OCI-LY3 (cell line): Measurements from ENCODE around the gene PCSK7.

Source experiments
- H2AFZ ChIP-seq: fragments of 200-600, 300-600 bp; shearing (Covaris generic); 2 replicates; pipeline ENCODE4 v1.6.0; 2014; ENCODE audit warnings: antibody characterized with exemption, low read depth, low read length
- H3K27ac ChIP-seq: fragments of 200-600, 300-600 bp; sonication (generic); 2 replicates; pipeline ENCODE4 v1.5.1; 2014; ENCODE audit warnings: mild to moderate bottlenecking, low read length, moderate library complexity, mixed read lengths
- H3K27me3 ChIP-seq: fragments of 200-600, 300-600 bp; sonication (generic); 2 replicates; pipeline ENCODE4 v1.6.1; 2014; ENCODE audit warnings: low read depth, low read length, mixed read lengths
- H3K36me3 ChIP-seq: fragments of 200-600, 300-600 bp; sonication (generic); replicated peaks from 2 replicates; pipeline ENCODE3; 2014; ENCODE audit warnings: low read depth, low read length, mixed read lengths
- H3K4me1 ChIP-seq: fragments of 300-600, 200-600 bp; sonication (generic); 2 replicates; pipeline ENCODE4 v1.6.1; 2014; ENCODE audit warnings: low read length, mixed read lengths
- H3K4me2 ChIP-seq: fragments of 200-600, 300-600 bp; sonication (generic); 2 replicates; pipeline ENCODE4 v1.6.1; 2014; ENCODE audit warnings: low read length, mixed read lengths
- H3K4me3 ChIP-seq: fragments of 300-600, 200-600 bp; sonication (generic); 2 replicates; pipeline ENCODE4 v1.5.1; 2014; ENCODE audit warnings: antibody characterized with exemption, mild to moderate bottlenecking, low read length, moderate library complexity
- H3K79me2 ChIP-seq: fragments of 300-600, 200-600 bp; shearing (Covaris generic); 2 replicates; pipeline ENCODE4 v1.6.1; 2014; ENCODE audit warnings: mild to moderate bottlenecking, low read length, mixed read lengths
- H3K9ac ChIP-seq: fragments of 300-600, 200-600 bp; shearing (Covaris generic); 2 replicates; pipeline ENCODE4 v1.6.0; 2014; ENCODE audit warnings: mild to moderate bottlenecking, low read length, moderate library complexity
- H3K9me3 ChIP-seq: fragments of 200-600, 300-600 bp; shearing (Covaris generic); 2 replicates; pipeline ENCODE4 v1.6.1; 2014; ENCODE audit warnings: low read length, mixed read lengths; ENCODE audit not compliant: insufficient read depth
- H4K20me1 ChIP-seq: fragments of 200-600, 300-600 bp; sonication (generic); 2 replicates; pipeline ENCODE4 v1.6.1; 2016; ENCODE audit warnings: low read length, mixed read lengths; ENCODE audit not compliant: insufficient read depth
- EZH2phosphoT487 ChIP-seq: fragments of 200-600 bp; shearing (Covaris generic); IDR thresholded peaks from 2 replicates; pipeline ENCODE4 v1.6.1; 2018; ENCODE audit warnings: antibody characterized with exemption, mixed run types, low read depth
- TF ChIP-seq, protein P1 (sequence below): fragments of 200-600, 300-600 bp; sonication (generic); IDR thresholded peaks from 2 replicates; pipeline ENCODE4 v1.5.1; 2014; ENCODE audit warnings: antibody characterized with exemption, low read length, low read depth

Gene PCSK7

DNA sequence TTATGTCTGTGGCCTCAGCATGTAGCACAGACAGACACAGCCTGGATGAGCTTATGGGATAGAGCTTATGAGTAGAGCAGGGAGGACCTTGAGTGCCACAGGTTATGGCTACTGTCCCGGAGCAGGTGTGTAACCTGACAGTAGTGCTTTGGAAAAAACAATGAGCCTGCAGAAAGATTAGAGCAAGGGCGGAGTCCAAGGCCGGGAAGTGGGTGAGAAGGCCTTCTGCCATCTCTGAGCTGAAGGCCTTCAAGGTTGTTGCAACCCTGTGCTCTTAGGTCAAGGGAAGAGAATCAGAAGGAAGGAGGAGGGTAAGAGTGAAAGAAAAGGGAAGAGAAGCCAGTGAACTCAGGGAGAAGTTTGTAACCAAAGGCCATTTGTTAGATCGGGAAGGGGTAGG is 36.6 kb downstream of the PCSK7 start:
- no peak overlapping the region for H3K4me3 ChIP-seq
- H3K27ac ChIP-seq, result no peak overlapping the region
- TF ChIP-seq, protein P1, sequence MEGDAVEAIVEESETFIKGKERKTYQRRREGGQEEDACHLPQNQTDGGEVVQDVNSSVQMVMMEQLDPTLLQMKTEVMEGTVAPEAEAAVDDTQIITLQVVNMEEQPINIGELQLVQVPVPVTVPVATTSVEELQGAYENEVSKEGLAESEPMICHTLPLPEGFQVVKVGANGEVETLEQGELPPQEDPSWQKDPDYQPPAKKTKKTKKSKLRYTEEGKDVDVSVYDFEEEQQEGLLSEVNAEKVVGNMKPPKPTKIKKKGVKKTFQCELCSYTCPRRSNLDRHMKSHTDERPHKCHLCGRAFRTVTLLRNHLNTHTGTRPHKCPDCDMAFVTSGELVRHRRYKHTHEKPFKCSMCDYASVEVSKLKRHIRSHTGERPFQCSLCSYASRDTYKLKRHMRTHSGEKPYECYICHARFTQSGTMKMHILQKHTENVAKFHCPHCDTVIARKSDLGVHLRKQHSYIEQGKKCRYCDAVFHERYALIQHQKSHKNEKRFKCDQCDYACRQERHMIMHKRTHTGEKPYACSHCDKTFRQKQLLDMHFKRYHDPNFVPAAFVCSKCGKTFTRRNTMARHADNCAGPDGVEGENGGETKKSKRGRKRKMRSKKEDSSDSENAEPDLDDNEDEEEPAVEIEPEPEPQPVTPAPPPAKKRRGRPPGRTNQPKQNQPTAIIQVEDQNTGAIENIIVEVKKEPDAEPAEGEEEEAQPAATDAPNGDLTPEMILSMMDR, result no peak
- TF ChIP-seq EZH2phosphoT487, result no peak
- H3K27me3 ChIP-seq, result no peaks in the 10 kb centered on the region
- H3K9ac ChIP-seq, result no peak overlapping the region
- H3K9me3 ChIP-seq, result no peaks in the 10 kb centered on the region
- H3K4me1 ChIP-seq, result peaks cover 5% of the 10 kb centered on the region
- H3K4me2 ChIP-seq, result no peak overlapping the region
- no peaks in the 10 kb centered on the region for H3K79me2 ChIP-seq
- H4K20me1 ChIP-seq, result no peaks in the 10 kb centered on the region
- H3K36me3 ChIP-seq, result peaks cover 13% of the 10 kb centered on the region
- H2AFZ ChIP-seq, result no peak overlapping the region

DNA sequence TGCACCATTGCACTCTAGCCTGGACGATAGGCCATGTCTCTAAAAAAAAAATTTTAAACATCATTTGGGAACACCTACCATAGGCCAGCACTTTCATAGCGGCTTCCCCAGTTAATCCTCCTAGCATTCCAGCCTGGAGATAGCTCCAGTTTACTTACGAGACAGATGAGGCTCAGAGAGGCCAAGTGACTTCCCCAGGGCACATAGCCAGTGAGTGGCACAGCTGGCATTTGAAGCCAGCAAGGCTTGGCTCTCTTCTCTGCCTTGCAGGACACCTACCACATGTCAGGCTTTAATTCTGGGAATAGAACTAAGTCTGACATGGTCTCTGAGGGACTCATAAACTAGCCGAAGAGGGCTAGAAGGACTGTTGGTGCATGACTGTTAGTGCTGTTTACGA is 37.6 kb downstream of the PCSK7 start:
- H3K9me3 ChIP-seq, result no peaks in the 10 kb centered on the region
- H4K20me1 ChIP-seq, result no peaks in the 10 kb centered on the region
- H3K4me2 ChIP-seq, result no peak overlapping the region
- H3K79me2 ChIP-seq, result no peaks in the 10 kb centered on the region
- H3K4me3 ChIP-seq, result no peak overlapping the region
- peaks cover 15% of the 10 kb centered on the region for H3K4me1 ChIP-seq
- no peak overlapping the region for H3K9ac ChIP-seq
- no peak overlapping the region for H2AFZ ChIP-seq
- no peaks in the 10 kb centered on the region for H3K27me3 ChIP-seq
- H3K36me3 ChIP-seq, result peaks cover 14% of the 10 kb centered on the region
- no peak overlapping the region for H3K27ac ChIP-seq
- TF ChIP-seq, protein P1, result no peak
- no peak for TF ChIP-seq EZH2phosphoT487

DNA sequence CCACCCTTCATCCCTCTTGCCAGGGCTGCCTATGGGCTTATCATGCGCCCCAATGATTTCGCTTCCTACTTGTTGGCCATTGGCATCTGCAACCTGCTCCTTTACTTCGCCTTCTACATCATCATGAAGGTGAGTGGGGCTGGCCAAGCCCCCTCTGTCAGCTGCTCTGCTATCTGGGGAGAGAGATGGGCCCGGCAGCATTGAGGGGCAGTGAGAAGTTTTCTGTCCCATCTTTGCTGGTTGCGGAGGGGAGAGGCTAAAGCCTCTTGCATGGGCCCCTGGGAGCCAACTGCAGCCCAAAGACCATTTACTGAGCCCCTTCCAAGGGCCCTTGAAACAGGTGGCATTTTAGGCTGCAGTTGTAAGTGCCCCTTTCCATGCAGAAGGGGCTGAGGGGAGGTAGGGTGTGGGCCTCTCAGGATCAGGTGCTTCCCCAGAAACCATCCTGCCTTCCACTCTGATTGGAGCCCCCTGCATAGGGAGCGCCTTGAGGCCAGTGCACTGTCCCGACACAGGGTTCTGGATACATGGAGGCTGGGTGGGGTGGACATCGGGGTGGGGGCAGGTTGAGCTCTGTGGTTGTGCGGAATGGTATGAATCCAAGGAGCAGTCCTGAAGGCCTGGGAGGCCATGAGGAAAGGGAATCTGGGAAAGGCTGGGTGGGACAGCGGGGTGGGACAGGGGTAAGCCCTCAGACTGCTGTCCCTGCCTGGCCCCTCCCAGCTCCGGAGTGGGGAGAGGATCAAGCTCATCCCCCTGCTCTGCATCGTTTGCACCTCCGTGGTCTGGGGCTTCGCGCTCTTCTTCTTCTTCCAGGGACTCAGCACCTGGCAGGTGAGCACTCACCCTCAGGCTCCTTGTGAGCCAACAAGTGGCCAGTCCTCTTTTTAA is 38.5 kb downstream of the PCSK7 start:
- Histone ChIP-seq H3K9ac (no peak overlapping the region), H3K4me1 (peaks cover 22% of the 10 kb centered on the region), H3K79me2 (no peaks in the 10 kb centered on the region), H4K20me1 (no peaks in the 10 kb centered on the region), H3K27me3 (no peaks in the 10 kb centered on the region), H3K27ac (no peak overlapping the region), H3K4me3 (no peak overlapping the region), H3K4me2 (no peak overlapping the region), H2AFZ (no peak overlapping the region), H3K9me3 (no peaks in the 10 kb centered on the region), H3K36me3 (peaks cover 21% of the 10 kb centered on the region)
- TF ChIP-seq, protein P1, result no peak
- no peak for TF ChIP-seq EZH2phosphoT487

DNA sequence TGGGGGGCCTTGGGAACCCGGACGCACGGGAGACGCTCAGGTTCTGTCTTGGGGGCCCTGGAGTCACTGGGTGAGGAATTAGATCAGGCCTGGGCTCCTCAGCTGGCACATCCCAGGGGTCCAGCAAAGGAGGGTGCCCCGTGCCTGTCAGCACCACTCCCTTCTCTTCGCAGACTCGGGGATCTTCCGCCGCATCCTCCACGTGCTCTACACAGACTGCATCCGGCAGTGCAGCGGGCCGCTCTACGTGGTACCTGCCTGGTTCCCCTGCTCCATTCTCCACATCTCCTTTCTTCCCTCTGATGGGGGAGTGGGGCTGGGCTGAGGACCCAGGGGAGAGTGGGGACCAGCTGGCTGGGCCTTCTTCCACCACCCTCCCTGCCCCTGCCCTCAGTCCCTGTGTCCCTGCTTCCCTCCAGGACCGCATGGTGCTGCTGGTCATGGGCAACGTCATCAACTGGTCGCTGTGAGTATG is 39.4 kb downstream of the PCSK7 start:
- Histone ChIP-seq H3K4me3 (no peak overlapping the region), H3K4me2 (no peak overlapping the region), H4K20me1 (no peaks in the 10 kb centered on the region), H3K27ac (no peak overlapping the region), H3K79me2 (no peaks in the 10 kb centered on the region), H3K36me3 (peaks cover 23% of the 10 kb centered on the region), H2AFZ (no peak overlapping the region), H3K4me1 (peaks cover 27% of the 10 kb centered on the region), H3K9ac (no peak overlapping the region), H3K9me3 (no peaks in the 10 kb centered on the region), H3K27me3 (no peaks in the 10 kb centered on the region)
- no peak for TF ChIP-seq EZH2phosphoT487
- TF ChIP-seq, protein P1, result no peak
